ENCODE data around the gene GPHA2. TPM values are rescaled to one million over a fixed set of nuclear protein-coding genes. Genes with fewer than 3 reads are reported as not detected.
A peak's percentile ranks its signal among the peaks of the same experiment; 100 is the strongest.

GPHA2 gene
- total RNA-seq, 1 donor from 2014 or later = not detected

- H3K9me3 Mint-ChIP-seq = no peaks in the 10 kb centered on the region
- intact Hi-C loops (cut with micrococcal nuclease) = no loop called here
- H3K4me1 Mint-ChIP-seq (ENCODE audit: low read depth) = peaks cover 4% of the 10 kb centered on the region
- H3K27ac Mint-ChIP-seq = peak overlapping the region; percentile 85
- peaks cover 29% of the 10 kb centered on the region for H3K36me3 Mint-ChIP-seq (ENCODE audit: low read depth)
- H3K27me3 Mint-ChIP-seq (ENCODE audit: low read depth) = no peaks in the 10 kb centered on the region
- peak; percentile 22 for DNase-seq (ENCODE audit: low spot score)
- H3K4me3 Mint-ChIP-seq (ENCODE audit: low read depth) = no peak overlapping the region
Observed at GRCh38 chr11:64900263-64900678, 35.4 kb downstream of the GPHA2 start.

DNA sequence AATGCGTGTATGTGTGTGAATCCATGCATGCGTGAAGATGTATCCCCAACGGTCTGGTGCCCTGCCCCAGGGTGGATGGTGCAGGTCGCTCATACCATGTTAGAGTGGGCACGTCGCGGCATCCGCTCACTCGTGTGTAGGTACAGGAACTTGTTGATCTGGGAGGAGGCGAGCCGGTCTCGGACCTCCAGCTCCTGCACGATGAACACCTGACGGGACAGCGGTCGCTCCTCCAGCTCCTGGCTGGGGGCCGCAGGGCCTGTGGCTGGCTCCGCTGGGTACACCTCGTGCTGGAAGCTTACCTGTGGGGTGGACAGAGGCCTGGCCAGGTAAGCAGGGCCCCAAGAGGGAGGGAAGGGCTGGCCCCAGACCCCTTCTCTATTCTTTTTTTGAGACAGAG lies 37.2 kb downstream of the GPHA2 start:
- Mint-ChIP-seq H3K4me1 (ENCODE audit: low read depth) (peaks cover 4% of the 10 kb centered on the region), H3K9me3 (no peaks in the 10 kb centered on the region), H3K36me3 (ENCODE audit: low read depth) (peaks cover 30% of the 10 kb centered on the region), H3K27me3 (ENCODE audit: low read depth) (no peaks in the 10 kb centered on the region), H3K4me3 (ENCODE audit: low read depth) (no peak overlapping the region), H3K27ac (no peak overlapping the region)
- intact Hi-C loops (cut with micrococcal nuclease) = no loop called here
- DNase-seq (ENCODE audit: low spot score) = no peak

GRCh38 chr11:64898076-64898445 lies 37.6 kb downstream of the GPHA2 start:
- no peak overlapping the region for H3K27ac Mint-ChIP-seq
- intact Hi-C loops (cut with micrococcal nuclease) = no loop called here
- no peaks in the 10 kb centered on the region for H3K9me3 Mint-ChIP-seq
- H3K4me1 Mint-ChIP-seq (ENCODE audit: low read depth) = peaks cover 4% of the 10 kb centered on the region
- H3K4me3 Mint-ChIP-seq (ENCODE audit: low read depth) = no peak overlapping the region
- no peaks in the 10 kb centered on the region for H3K27me3 Mint-ChIP-seq (ENCODE audit: low read depth)
- no peak for DNase-seq (ENCODE audit: low spot score)
- H3K36me3 Mint-ChIP-seq (ENCODE audit: low read depth) = peaks cover 30% of the 10 kb centered on the region

- H3K9me3 Mint-ChIP-seq = no peaks in the 10 kb centered on the region
- no peak overlapping the region for H3K27ac Mint-ChIP-seq
- intact Hi-C loops (cut with micrococcal nuclease) = no loop called here
- DNase-seq (ENCODE audit: low spot score) = no peak
- no peaks in the 10 kb centered on the region for H3K27me3 Mint-ChIP-seq (ENCODE audit: low read depth)
- H3K4me1 Mint-ChIP-seq (ENCODE audit: low read depth) = peaks cover 4% of the 10 kb centered on the region
- no peak overlapping the region for H3K4me3 Mint-ChIP-seq (ENCODE audit: low read depth)
- peaks cover 30% of the 10 kb centered on the region for H3K36me3 Mint-ChIP-seq (ENCODE audit: low read depth)
Observed at GRCh38 chr11:64897381-64898075, 38.2 kb downstream of the GPHA2 start.

GRCh38 chr11:64896448-64897022 lies 39.2 kb downstream of the GPHA2 start:
- Mint-ChIP-seq H3K9me3 (no peaks in the 10 kb centered on the region), H3K4me3 (ENCODE audit: low read depth) (no peak overlapping the region), H3K36me3 (ENCODE audit: low read depth) (peaks cover 24% of the 10 kb centered on the region), H3K27ac (no peak overlapping the region), H3K27me3 (ENCODE audit: low read depth) (no peaks in the 10 kb centered on the region), H3K4me1 (ENCODE audit: low read depth) (peaks cover 4% of the 10 kb centered on the region)
- DNase-seq (ENCODE audit: low spot score) = no peak
- intact Hi-C loops (cut with micrococcal nuclease) = no loop called here

GRCh38 chr11:64894812-64895452 lies 40.8 kb downstream of the GPHA2 start:
- Mint-ChIP-seq H3K4me3 (ENCODE audit: low read depth) (no peak overlapping the region), H3K9me3 (no peaks in the 10 kb centered on the region), H3K36me3 (ENCODE audit: low read depth) (peaks cover 16% of the 10 kb centered on the region), H3K27me3 (ENCODE audit: low read depth) (no peaks in the 10 kb centered on the region), H3K4me1 (ENCODE audit: low read depth) (peaks cover under 1% of the 10 kb centered on the region), H3K27ac (no peak overlapping the region)
- intact Hi-C loops (cut with micrococcal nuclease) = loop anchor here (1.0 to 2.0 kb wide), 2 partner anchors 16 to 48 kb away; partner anchors contain the start of gene EHD1
- no peak for DNase-seq (ENCODE audit: low spot score)

DNA sequence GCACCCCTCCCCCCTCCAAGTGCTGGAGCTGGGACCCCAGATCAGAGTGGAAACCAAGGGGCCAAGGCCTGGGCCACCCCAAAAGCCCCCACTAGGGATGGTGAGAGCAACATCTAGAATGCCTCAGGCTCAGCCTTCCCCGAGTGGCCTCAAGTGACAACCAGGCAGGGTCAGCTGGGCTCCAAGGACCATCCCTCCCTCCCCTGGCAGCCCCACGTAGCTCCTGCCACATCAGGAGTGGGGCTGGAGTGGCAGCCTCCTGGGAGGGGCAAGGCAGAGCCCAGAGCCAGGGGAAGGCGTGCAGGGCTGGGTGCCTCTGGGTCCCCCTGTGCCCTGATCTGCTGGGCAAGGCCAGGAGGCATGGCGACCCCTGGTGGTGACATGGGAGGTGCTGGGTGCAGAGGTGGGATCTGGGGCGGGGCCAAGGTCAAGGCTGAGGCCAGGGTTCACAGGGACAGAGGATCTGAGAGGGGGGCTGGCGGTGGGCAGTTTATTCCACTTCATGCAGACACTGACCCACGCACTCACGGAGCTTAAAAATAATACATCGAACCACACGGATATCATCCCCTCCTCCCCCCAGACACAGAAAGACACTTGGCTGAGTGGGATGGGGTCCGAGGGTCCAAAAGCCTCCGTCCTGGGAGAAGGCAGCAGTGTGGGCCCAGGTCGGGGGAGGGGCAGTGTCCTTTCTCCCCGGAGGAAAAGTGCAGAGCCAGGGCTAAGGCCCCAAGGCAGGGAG lies 41.5 kb downstream of the GPHA2 start:
- no peaks in the 10 kb centered on the region for H3K27me3 Mint-ChIP-seq (ENCODE audit: low read depth)
- no peak overlapping the region for H3K27ac Mint-ChIP-seq
- no peak overlapping the region for H3K4me3 Mint-ChIP-seq (ENCODE audit: low read depth)
- H3K4me1 Mint-ChIP-seq (ENCODE audit: low read depth) = peaks cover 1% of the 10 kb centered on the region
- H3K9me3 Mint-ChIP-seq = no peaks in the 10 kb centered on the region
- intact Hi-C loops (cut with micrococcal nuclease) = loop anchor here (1.0 to 2.0 kb wide), 2 partner anchors 15 to 47 kb away; partner anchors contain the start of gene EHD1
- DNase-seq (ENCODE audit: low spot score) = peak; percentile 83
- H3K36me3 Mint-ChIP-seq (ENCODE audit: low read depth) = peaks cover 12% of the 10 kb centered on the region

DNA sequence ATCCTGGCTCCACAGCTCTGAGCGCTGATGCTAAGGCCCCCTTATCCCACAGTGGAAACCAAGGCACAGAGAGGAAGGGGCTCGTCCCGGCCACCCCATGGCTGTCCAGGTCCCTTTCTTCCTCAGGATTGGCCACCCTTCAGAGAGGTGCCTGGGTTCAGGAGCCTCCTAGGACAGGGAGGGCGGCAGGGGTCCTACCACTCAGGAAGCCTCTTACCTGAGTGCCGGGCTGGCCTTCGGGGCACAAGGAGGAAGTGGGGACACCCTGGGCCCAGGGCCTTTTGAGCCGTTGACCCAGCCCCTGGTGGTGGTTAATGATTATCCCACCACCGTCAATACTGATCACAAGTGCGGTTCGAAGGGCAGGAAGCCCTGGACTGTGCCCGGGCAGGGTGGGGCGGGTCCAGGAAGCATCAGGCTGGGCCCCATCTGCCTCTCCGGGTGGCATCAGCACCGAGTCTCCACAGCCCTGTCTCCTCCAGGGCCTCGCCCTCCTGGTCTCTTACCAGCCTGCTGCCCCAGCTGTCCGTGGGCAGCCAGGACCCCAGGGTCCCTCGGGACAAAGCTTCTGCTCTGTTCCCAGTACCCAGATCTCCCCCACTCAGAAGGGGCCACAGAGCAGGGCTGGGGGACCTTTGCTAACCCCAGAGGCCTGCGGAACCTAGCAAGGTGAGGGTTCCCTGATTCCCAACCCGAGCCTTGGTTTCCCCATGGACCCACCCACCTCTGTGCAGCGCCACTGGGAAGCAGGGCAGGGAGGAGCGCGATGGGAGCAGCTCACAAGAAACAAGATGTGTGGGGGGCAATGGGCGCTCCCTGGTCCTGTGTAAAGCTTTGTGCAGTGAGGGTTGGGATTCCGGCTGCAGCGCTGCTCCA lies 42.3 kb downstream of the GPHA2 start:
- Mint-ChIP-seq H3K9me3 (no peaks in the 10 kb centered on the region), H3K27me3 (ENCODE audit: low read depth) (no peaks in the 10 kb centered on the region), H3K27ac (no peak overlapping the region), H3K36me3 (ENCODE audit: low read depth) (peaks cover 7% of the 10 kb centered on the region), H3K4me1 (ENCODE audit: low read depth) (peaks cover 4% of the 10 kb centered on the region), H3K4me3 (ENCODE audit: low read depth) (no peak overlapping the region)
- no peak for DNase-seq (ENCODE audit: low spot score)
- intact Hi-C loops (cut with micrococcal nuclease) = loop anchor here (1.0 to 2.0 kb wide), 2 partner anchors 15 to 46 kb away; partner anchors contain the start of gene EHD1

- Mint-ChIP-seq H3K4me1 (ENCODE audit: low read depth) (peaks cover 9% of the 10 kb centered on the region), H3K36me3 (ENCODE audit: low read depth) (peaks cover 6% of the 10 kb centered on the region), H3K27ac (no peak overlapping the region), H3K9me3 (no peaks in the 10 kb centered on the region), H3K4me3 (ENCODE audit: low read depth) (no peak overlapping the region), H3K27me3 (ENCODE audit: low read depth) (no peaks in the 10 kb centered on the region)
- intact Hi-C loops (cut with micrococcal nuclease) = no loop called here
- no peak for DNase-seq (ENCODE audit: low spot score)
Observed at GRCh38 chr11:64892838-64893193, 42.9 kb downstream of the GPHA2 start.

- Mint-ChIP-seq H3K4me1 (ENCODE audit: low read depth) (peaks cover 11% of the 10 kb centered on the region), H3K36me3 (ENCODE audit: low read depth) (peaks cover 6% of the 10 kb centered on the region), H3K27me3 (ENCODE audit: low read depth) (no peaks in the 10 kb centered on the region), H3K9me3 (no peaks in the 10 kb centered on the region), H3K4me3 (ENCODE audit: low read depth) (no peak overlapping the region), H3K27ac (peak overlapping the region; percentile 5)
- intact Hi-C loops (cut with micrococcal nuclease) = no loop called here
- no peak for DNase-seq (ENCODE audit: low spot score)
Observed at GRCh38 chr11:64892411-64892831, 43.3 kb downstream of the GPHA2 start.

DNA sequence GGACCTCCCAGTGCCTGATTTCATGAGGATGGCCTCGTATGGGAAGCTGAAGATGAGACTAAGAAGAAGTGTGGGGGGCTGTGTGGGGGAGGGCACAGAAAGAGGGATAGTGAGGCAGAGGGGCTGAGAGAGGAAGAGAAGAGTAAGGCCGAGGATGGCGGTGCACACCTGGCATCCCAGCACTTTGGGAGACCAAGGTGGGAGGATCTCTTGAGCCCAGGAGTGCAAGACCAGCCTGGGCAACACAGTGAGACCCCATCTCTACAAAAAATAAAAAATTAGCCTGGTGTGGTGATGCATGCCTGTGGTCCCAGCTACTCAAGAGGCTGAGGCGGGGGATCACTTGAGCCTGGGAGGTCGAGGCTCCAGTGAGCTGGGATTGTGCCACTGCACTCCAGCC lies 43.8 kb downstream of the GPHA2 start:
- Mint-ChIP-seq H3K36me3 (ENCODE audit: low read depth) (peaks cover 3% of the 10 kb centered on the region), H3K4me3 (ENCODE audit: low read depth) (no peak overlapping the region), H3K27me3 (ENCODE audit: low read depth) (no peaks in the 10 kb centered on the region), H3K9me3 (no peaks in the 10 kb centered on the region), H3K4me1 (ENCODE audit: low read depth) (peaks cover 13% of the 10 kb centered on the region), H3K27ac (no peak overlapping the region)
- DNase-seq (ENCODE audit: low spot score) = no peak
- intact Hi-C loops (cut with micrococcal nuclease) = no loop called here

- no peak for DNase-seq (ENCODE audit: low spot score)
- peaks cover 3% of the 10 kb centered on the region for H3K36me3 Mint-ChIP-seq (ENCODE audit: low read depth)
- intact Hi-C loops (cut with micrococcal nuclease) = no loop called here
- H3K27me3 Mint-ChIP-seq (ENCODE audit: low read depth) = no peaks in the 10 kb centered on the region
- no peak overlapping the region for H3K4me3 Mint-ChIP-seq (ENCODE audit: low read depth)
- no peaks in the 10 kb centered on the region for H3K9me3 Mint-ChIP-seq
- H3K27ac Mint-ChIP-seq = no peak overlapping the region
- peaks cover 13% of the 10 kb centered on the region for H3K4me1 Mint-ChIP-seq (ENCODE audit: low read depth)
Observed at GRCh38 chr11:64891215-64891848, 44.4 kb downstream of the GPHA2 start.
